Adrenal gland (tissue), 5 donors: Measurements from ENCODE around the gene MTMR6.
"Not testable (repeated sequence)": the region's sequence is repeated elsewhere in the genome, so short reads cannot be mapped to it uniquely, and the experiment has no call there.

Experiments used
- POLR2A ChIP-seq, 2 donors: fragments of 450-650 bp; IDR thresholded peaks; one replicate each; pipeline ENCODE4 v1.6.1; 2017; ENCODE audit warnings: antibody characterized with exemption in 2 of 2, mild to moderate bottlenecking in 2 of 2, moderate library complexity in 1 of 2
- TF ChIP-seq, protein P1 (sequence below), 6 experiments: fragments of 450-650 bp in 4 of 6; fragments of 200-600 bp in 2 of 6; sonication (generic) in 1 of 6; IDR thresholded peaks; 1 replicate in 5 of 6; 2 replicates in 1 of 6; pipeline versions ENCODE4 v1.5.1 to v1.8.0; 2016 to 2021; ENCODE audit warnings: antibody characterized with exemption in 6 of 6, mild to moderate bottlenecking in 2 of 6, moderate library complexity in 1 of 6
- donor health status: DM: no; HTN: no; CAD: no.

GRCh38 chr13:25318946-25319345 lies 31.7 kb upstream of the MTMR6 start:
- not testable (repeated sequence) for TF ChIP-seq POLR2A (IDR thresholded peaks at IDR 0.05)
- TF ChIP-seq, protein P1, sequence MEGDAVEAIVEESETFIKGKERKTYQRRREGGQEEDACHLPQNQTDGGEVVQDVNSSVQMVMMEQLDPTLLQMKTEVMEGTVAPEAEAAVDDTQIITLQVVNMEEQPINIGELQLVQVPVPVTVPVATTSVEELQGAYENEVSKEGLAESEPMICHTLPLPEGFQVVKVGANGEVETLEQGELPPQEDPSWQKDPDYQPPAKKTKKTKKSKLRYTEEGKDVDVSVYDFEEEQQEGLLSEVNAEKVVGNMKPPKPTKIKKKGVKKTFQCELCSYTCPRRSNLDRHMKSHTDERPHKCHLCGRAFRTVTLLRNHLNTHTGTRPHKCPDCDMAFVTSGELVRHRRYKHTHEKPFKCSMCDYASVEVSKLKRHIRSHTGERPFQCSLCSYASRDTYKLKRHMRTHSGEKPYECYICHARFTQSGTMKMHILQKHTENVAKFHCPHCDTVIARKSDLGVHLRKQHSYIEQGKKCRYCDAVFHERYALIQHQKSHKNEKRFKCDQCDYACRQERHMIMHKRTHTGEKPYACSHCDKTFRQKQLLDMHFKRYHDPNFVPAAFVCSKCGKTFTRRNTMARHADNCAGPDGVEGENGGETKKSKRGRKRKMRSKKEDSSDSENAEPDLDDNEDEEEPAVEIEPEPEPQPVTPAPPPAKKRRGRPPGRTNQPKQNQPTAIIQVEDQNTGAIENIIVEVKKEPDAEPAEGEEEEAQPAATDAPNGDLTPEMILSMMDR (IDR thresholded peaks at IDR 0.05) = not testable (repeated sequence)
